ENCODE measurements around the gene COL8A2.

The COL8A2 gene

GRCh38 chr1:36128126-36128904 lies 3.3 kb upstream of the COL8A2 start:
- TF ChIP-seq TAF1 (IDR thresholded peaks at IDR 0.05; ENCODE audit: borderline replicate concordance, insufficient read depth, low read length) (no peak), REST (IDR thresholded peaks at IDR 0.05; ENCODE audit: insufficient read depth in 1 of 2, low read depth in 2 of 2, low read length in 2 of 2) (no peak), POLR2AphosphoS5 (IDR thresholded peaks at IDR 0.05; ENCODE audit: low read depth, low read length) (no peak)

- TF ChIP-seq POLR2AphosphoS5 (IDR thresholded peaks at IDR 0.05; ENCODE audit: low read depth, low read length) (no peak), TAF1 (IDR thresholded peaks at IDR 0.05; ENCODE audit: borderline replicate concordance, insufficient read depth, low read length) (no peak), REST (IDR thresholded peaks at IDR 0.05; ENCODE audit: insufficient read depth in 1 of 2, low read depth in 2 of 2, low read length in 2 of 2) (no peak), FOXP2 (optimal IDR thresholded peaks at IDR 0.05; ENCODE audit: borderline replicate concordance, extremely low read depth, extremely low read length, insufficient read depth) (no peak), SIN3A (IDR thresholded peaks at IDR 0.05; ENCODE audit: borderline replicate concordance, insufficient read depth, low read length) (no peak)
These were observed 1.9 kb upstream of the COL8A2 start for GRCh38 chr1:36126797-36127500.

GRCh38 chr1:36126005-36126716 lies 1.1 kb upstream of the COL8A2 start:
- no peak for TF ChIP-seq FOXP2 (optimal IDR thresholded peaks at IDR 0.05; ENCODE audit: borderline replicate concordance, extremely low read depth, extremely low read length, insufficient read depth)

GRCh38 chr1:36124404-36125128 lies 456 bp downstream of the COL8A2 start:
- TF ChIP-seq POLR2AphosphoS5 (IDR thresholded peaks at IDR 0.05; ENCODE audit: low read depth, low read length) (no peak), FOXP2 (optimal IDR thresholded peaks at IDR 0.05; ENCODE audit: borderline replicate concordance, extremely low read depth, extremely low read length, insufficient read depth) (no peak), SIN3A (IDR thresholded peaks at IDR 0.05; ENCODE audit: borderline replicate concordance, insufficient read depth, low read length) (no peak), TAF1 (IDR thresholded peaks at IDR 0.05; ENCODE audit: borderline replicate concordance, insufficient read depth, low read length) (no peak), REST (IDR thresholded peaks at IDR 0.05; ENCODE audit: insufficient read depth in 1 of 2, low read depth in 2 of 2, low read length in 2 of 2) (no peak)

GRCh38 chr1:36123356-36123755 lies 1.7 kb downstream of the COL8A2 start:
- no peak for TF ChIP-seq POLR2AphosphoS5 (IDR thresholded peaks at IDR 0.05; ENCODE audit: low read depth, low read length)
- no peak for TF ChIP-seq SIN3A (IDR thresholded peaks at IDR 0.05; ENCODE audit: borderline replicate concordance, insufficient read depth, low read length)
- no peak for TF ChIP-seq FOXP2 (optimal IDR thresholded peaks at IDR 0.05; ENCODE audit: borderline replicate concordance, extremely low read depth, extremely low read length, insufficient read depth)
- TF ChIP-seq TAF1 (IDR thresholded peaks at IDR 0.05; ENCODE audit: borderline replicate concordance, insufficient read depth, low read length): no peak
- no peak for TF ChIP-seq REST (IDR thresholded peaks at IDR 0.05; ENCODE audit: insufficient read depth in 1 of 2, low read depth in 2 of 2, low read length in 2 of 2)
